GM12874 (cell line): ENCODE results near the gene GJB5.
A peak's percentile ranks its signal among the peaks of the same experiment; 100 is the strongest.

Experiments
- TF ChIP-seq, protein P1 (sequence below): IDR thresholded peaks from 2 replicates; pipeline ENCODE4 v1.5.1; 2011; ENCODE audit warnings: low read depth, mild to moderate bottlenecking, control low read depth, low read length, moderate library complexity; ENCODE audit not compliant: insufficient read depth

GJB5 gene

GRCh38 chr1:34785231-34785874, 30.5 kb downstream of the GJB5 start:
- TF ChIP-seq, protein P1, sequence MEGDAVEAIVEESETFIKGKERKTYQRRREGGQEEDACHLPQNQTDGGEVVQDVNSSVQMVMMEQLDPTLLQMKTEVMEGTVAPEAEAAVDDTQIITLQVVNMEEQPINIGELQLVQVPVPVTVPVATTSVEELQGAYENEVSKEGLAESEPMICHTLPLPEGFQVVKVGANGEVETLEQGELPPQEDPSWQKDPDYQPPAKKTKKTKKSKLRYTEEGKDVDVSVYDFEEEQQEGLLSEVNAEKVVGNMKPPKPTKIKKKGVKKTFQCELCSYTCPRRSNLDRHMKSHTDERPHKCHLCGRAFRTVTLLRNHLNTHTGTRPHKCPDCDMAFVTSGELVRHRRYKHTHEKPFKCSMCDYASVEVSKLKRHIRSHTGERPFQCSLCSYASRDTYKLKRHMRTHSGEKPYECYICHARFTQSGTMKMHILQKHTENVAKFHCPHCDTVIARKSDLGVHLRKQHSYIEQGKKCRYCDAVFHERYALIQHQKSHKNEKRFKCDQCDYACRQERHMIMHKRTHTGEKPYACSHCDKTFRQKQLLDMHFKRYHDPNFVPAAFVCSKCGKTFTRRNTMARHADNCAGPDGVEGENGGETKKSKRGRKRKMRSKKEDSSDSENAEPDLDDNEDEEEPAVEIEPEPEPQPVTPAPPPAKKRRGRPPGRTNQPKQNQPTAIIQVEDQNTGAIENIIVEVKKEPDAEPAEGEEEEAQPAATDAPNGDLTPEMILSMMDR = no peak

- TF ChIP-seq, protein P1 = no peak
Measured at GRCh38 chr1:34785875-34786470, 31.1 kb downstream of the GJB5 start.

DNA sequence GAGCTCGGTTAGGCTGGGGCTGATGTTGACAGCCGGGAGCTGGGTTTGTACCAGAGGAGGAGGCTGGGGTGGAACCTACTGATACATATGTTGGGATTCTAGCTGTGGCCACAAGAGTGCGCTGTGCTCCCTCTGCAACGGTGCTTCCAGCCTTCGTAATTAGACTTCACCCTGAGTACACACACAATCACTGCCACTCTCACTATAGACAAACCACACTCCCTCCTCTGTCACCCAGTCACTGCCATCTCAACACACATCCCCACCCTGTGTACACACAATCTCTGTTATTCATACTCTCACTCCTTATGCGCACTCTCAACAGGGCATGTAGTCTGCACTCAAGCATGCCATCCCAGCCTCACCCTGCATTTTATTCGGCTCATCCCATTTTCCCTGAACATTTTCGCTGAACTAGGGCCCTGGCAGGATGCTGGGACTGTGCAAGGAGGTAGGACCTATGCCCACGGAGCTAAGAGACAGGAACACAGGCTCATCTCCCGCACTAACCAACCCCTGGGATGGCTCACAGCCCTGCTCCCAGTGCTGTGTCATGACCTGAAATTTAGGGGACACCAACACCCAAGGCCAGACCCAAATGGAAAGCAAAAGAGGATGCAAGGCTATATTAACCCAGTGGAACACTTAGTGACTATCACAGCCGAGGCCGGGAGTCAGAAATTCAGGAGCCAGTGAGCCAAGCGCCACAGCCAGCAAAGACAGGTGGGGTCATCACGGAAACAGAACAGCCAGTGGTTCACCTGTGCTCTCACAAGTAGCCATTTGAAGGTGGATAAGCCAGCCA, 31.9 kb downstream of the GJB5 start:
- TF ChIP-seq, protein P1 = peak; percentile 90

DNA sequence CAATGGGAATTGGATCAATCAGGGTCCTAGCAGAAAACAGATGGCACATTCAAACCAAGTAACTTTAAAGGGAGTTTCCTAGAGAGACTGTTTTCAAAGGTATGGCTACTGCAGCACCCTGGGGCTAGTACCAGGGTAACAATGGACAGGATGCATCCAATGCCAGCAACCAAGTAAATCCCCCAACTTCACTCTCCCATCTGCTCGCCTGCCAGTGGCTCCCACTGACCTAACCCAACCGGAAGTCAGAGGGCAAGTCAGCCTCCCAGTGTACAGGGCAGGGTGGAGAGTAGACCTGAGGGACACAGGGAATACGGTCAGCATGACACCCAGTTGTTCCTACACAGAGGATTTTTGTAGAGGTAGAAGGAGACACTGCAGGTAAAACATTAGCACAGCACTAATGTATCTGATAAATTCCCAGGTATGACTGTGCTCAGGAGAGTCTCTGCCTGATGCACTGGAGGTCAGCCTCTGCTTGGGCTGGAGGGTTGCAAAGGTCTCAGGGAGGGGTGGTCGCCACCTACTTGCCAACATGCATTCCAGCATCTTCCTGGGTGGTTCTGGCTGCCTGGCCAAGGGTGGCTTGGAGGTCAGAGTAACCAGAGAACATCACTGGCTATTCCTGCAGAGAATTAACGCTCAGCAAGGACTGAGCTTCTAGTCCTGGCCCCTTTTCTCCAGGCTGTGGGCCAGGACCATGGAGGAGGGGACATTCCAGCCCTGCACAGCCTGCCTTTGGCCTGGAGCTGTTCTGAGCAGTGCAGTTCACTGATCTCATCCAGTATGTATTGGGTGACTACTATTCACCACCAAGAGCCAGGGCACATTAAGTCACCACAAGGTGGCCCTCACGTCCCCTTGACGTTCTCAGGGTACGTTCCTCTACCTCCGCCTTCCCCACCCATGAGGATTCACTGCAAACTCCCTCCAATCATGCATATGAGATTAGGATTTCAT, 32.9 kb downstream of the GJB5 start:
- TF ChIP-seq, protein P1 = peak; percentile 22; the same call in 1 of the 2 replicates

GRCh38 chr1:34790985-34791384, 36.1 kb downstream of the GJB5 start:
- TF ChIP-seq, protein P1 = no peak

- TF ChIP-seq, protein P1 = no peak
Measured at GRCh38 chr1:34792424-34792823, 37.6 kb downstream of the GJB5 start.
